ENCODE data around the gene HLA-DQA1. TPM values are rescaled to one million over a fixed set of nuclear protein-coding genes. Genes with fewer than 3 reads are reported as not detected.

HLA-DQA1 gene
- total and polyA plus RNA-seq, 10 of the 15 experiments (the other 5 are each of a cell fraction or from before 2014, with no cell fraction given): 289 to 1,769 (median 460) TPM

DNA sequence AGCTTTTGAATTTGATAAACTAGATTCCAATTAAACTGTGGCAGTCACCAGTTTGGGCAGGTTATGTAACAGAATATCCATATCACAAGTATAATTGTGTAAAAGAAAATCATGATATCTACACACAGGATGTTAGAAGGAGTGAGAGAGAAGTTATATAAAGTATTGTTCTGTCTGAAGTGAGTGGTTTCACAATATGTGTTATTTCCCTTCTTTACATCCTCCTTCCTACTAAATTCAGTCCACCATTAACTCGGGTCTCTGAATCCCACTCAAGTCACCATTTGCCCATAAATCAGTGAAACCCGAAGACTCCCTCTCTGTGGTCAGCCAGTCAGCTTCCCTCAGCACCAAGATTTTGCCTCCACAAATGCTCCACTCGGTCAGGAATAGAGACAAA, 28.5 kb downstream of the HLA-DQA1 start:
- RAD21 ChIA-PET (ENCODE audit: unreplicated experiment): interaction anchor here (1.3 to 2.6 kb wide), 8 partner anchors 20 to 233 kb away, joined by 4 to 19 read pairs (median 11); partner anchors contain the start of genes HLA-DQA1 and HLA-DRB1
- 0% methylated on average over 3 of the region's 3 CpGs for WGBS (ENCODE audit: insufficient coverage, insufficient replicate concordance, low lambda C conversion rate, missing lambda C conversion rate)
- Histone ChIP-seq H3K9ac (ENCODE audit: control insufficient read depth, insufficient read depth, low read length) (peak overlapping the region; percentile 88), H3K4me3 (no peak overlapping the region), H3K36me3 (ENCODE audit: control insufficient read depth in 2 of 2, insufficient read depth in 2 of 2, low read length in 1 of 2) (peaks cover 0 to 4% of the 10 kb centered on the region in 2 experiments; a peak in 3 of 4 replicates), H3K4me2 (ENCODE audit: control insufficient read depth, insufficient read depth) (peak overlapping the region; percentile 25; the same call in 1 of the 2 replicates), H3K27ac (ENCODE audit: control insufficient read depth, insufficient read depth) (peak overlapping the region; percentile 91), H4K20me1 (ENCODE audit: control insufficient read depth, insufficient read depth) (no peaks in the 10 kb centered on the region), H3K4me1 (ENCODE audit: control insufficient read depth, insufficient read depth, low read length) (peaks cover 22% of the 10 kb centered on the region), H3K9me3 (replicated peaks; ENCODE audit: control insufficient read depth, insufficient read depth, low read length) (no peaks in the 10 kb centered on the region), H2AFZ (ENCODE audit: control insufficient read depth, low read depth, low read length) (no peak overlapping the region), H3K79me2 (ENCODE audit: control insufficient read depth, insufficient read depth, low read length) (peaks cover 35% of the 10 kb centered on the region), H3K27me3 (replicated peaks in 1 of 2; ENCODE audit: control insufficient read depth in 2 of 2, insufficient read depth in 2 of 2, low read length in 1 of 2) (no peaks in the 10 kb centered on the region)
- in situ Hi-C loops (cut with MboI) (loop anchor here (5.0 kb wide), 1 partner anchor 97 kb away; the partner anchor contains the start of gene HLA-DQB2), intact Hi-C loops (cut with micrococcal nuclease; ENCODE audit: unreplicated experiment) (loop anchor here (2.0 to 5.0 kb wide), 2 partner anchors 43 to 55 kb away; no protein-coding TSS in a partner anchor)
- DNase-seq (ENCODE audit: low read depth, low spot score) (no peak), ATAC-seq (peak; percentile 3; the same call in 2 of the 3 replicates), FAIRE-seq (no peak)
- CTCF ChIA-PET: interaction anchor here (0.9 to 2.2 kb wide), 7 partner anchors 21 to 252 kb away, joined by 3 to 10 read pairs (median 4); no protein-coding TSS in a partner anchor
- TF ChIP-seq E2F4 (IDR thresholded peaks at IDR 0.05; ENCODE audit: low read depth, low read length) (no peak), STAT1 (conservative IDR thresholded peaks at IDR 0.05) (no peak), SPI1 (IDR thresholded peaks at IDR 0.05; ENCODE audit: borderline replicate concordance, insufficient read depth, low read depth, low read length) (no peak), SMARCA5 (IDR thresholded peaks at IDR 0.05) (no peak), ATF7 (IDR thresholded peaks at IDR 0.05; ENCODE audit: low read depth) (no peak), TCF7 (IDR thresholded peaks at IDR 0.05; ENCODE audit: borderline replicate concordance) (no peak), ASH2L (IDR thresholded peaks at IDR 0.05; ENCODE audit: borderline replicate concordance, low read depth) (no peak), GABPA (IDR thresholded peaks at IDR 0.05; ENCODE audit: low read depth) (no peak), NR2F1 (conservative IDR thresholded peaks at IDR 0.05) (no peak), JUNB (IDR thresholded peaks at IDR 0.05) (no peak)
- TF ChIP-seq, protein P1, sequence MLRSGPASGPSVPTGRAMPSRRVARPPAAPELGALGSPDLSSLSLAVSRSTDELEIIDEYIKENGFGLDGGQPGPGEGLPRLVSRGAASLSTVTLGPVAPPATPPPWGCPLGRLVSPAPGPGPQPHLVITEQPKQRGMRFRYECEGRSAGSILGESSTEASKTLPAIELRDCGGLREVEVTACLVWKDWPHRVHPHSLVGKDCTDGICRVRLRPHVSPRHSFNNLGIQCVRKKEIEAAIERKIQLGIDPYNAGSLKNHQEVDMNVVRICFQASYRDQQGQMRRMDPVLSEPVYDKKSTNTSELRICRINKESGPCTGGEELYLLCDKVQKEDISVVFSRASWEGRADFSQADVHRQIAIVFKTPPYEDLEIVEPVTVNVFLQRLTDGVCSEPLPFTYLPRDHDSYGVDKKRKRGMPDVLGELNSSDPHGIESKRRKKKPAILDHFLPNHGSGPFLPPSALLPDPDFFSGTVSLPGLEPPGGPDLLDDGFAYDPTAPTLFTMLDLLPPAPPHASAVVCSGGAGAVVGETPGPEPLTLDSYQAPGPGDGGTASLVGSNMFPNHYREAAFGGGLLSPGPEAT (IDR thresholded peaks at IDR 0.05; ENCODE audit: low read depth): no peak
- POLR2A ChIA-PET: interaction anchor here (1.0 to 11.5 kb wide), 13 partner anchors 22 to 470 kb away, joined by 3 to 168 read pairs (median 7); partner anchors contain the start of genes HLA-DQA1, HLA-DRA and HLA-DRB1
- SMC1A ChIA-PET (ENCODE audit: uncharacterized antibody, unreplicated experiment): interaction anchor here (1.0 to 5.7 kb wide), 6 partner anchors 17 to 218 kb away, joined by 4 to 94 read pairs (median 6); partner anchors contain the start of gene HLA-DQA1
- BruUV-seq (replicated peaks): no TSS peak
